ENCODE measurements around the gene PRKCD. TPM values are rescaled to one million over a fixed set of nuclear protein-coding genes. Genes with fewer than 3 reads are reported as not detected.

The PRKCD gene
- total and polyA plus RNA-seq, 4 donors, result 16.1 to 33.4 (median 27.2) TPM

DNA sequence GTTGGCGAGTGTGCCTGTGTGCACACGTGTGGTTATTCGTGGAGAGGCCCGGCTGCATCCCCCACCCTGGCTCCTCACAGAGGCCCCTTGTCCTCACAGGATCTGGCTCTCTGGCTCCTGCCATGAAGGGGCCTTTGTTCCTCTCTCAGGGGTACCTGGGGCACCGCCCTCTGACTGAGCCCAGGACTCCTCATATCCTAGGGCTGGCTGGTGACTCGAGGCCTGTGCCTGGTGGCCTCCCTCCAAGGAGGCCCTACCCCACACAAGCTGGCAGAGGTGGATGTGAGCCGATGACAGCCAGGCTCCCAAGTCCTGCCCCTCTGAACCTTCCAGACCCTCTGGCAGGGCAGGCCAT lies 10.0 kb downstream of the PRKCD start:
- Histone ChIP-seq H3K27ac (ENCODE audit: low read depth in 1 of 2, low read length in 2 of 2) (no peak overlapping the region), H3K9me3 (ENCODE audit: control insufficient read depth, low read length) (no peaks in the 10 kb centered on the region), H3K4me3 (ENCODE audit: low read length in 2 of 2) (no peak overlapping the region), H3K27me3 (ENCODE audit: control insufficient read depth in 1 of 2, insufficient read depth in 2 of 2, low read length in 1 of 2) (no peaks in the 10 kb centered on the region), H3K4me1 (ENCODE audit: control insufficient read depth in 1 of 2, insufficient read depth in 2 of 2, low read length in 2 of 2) (no peaks in the 10 kb centered on the region), H3K36me3 (ENCODE audit: control insufficient read depth in 1 of 2, insufficient read depth in 2 of 2, low read length in 1 of 2) (no peaks in the 10 kb centered on the region)
- DNase-seq (no peak), ATAC-seq (ENCODE audit: low FRiP score) (no peak)
- intact Hi-C loops (cut with DNase I), result no loop called here
- WGBS, 2 donors, result 27 to 28% methylated on average over 7 of the region's 7 CpGs

- Histone ChIP-seq H3K9me3 (ENCODE audit: control insufficient read depth, low read length) (no peaks in the 10 kb centered on the region), H3K27ac (ENCODE audit: low read depth in 1 of 2, low read length in 2 of 2) (no peak overlapping the region), H3K4me1 (ENCODE audit: control insufficient read depth in 1 of 2, insufficient read depth in 2 of 2, low read length in 2 of 2) (no peaks in the 10 kb centered on the region), H3K4me3 (ENCODE audit: low read length in 2 of 2) (no peak overlapping the region), H3K36me3 (ENCODE audit: control insufficient read depth in 1 of 2, insufficient read depth in 2 of 2, low read length in 1 of 2) (no peaks in the 10 kb centered on the region), H3K27me3 (ENCODE audit: control insufficient read depth in 1 of 2, insufficient read depth in 2 of 2, low read length in 1 of 2) (no peaks in the 10 kb centered on the region)
- intact Hi-C loops (cut with DNase I), result no loop called here
- DNase-seq (no peak), ATAC-seq (ENCODE audit: low FRiP score) (no peak)
- WGBS, 2 donors, result 76 to 80% methylated on average over 7 of the region's 7 CpGs
Observed at GRCh38 chr3:53171827-53172505, 11.0 kb downstream of the PRKCD start.

GRCh38 chr3:53173107-53173506 lies 12.1 kb downstream of the PRKCD start:
- intact Hi-C loops (cut with DNase I), result no loop called here
- DNase-seq (no peak), ATAC-seq (ENCODE audit: low FRiP score) (no peak)
- H3K9me3 ChIP-seq (ENCODE audit: control insufficient read depth, low read length), result no peaks in the 10 kb centered on the region
- H3K27me3 ChIP-seq (ENCODE audit: control insufficient read depth in 1 of 2, insufficient read depth in 2 of 2, low read length in 1 of 2), result no peaks in the 10 kb centered on the region
- H3K27ac ChIP-seq (ENCODE audit: low read depth in 1 of 2, low read length in 2 of 2), result no peak overlapping the region
- 88 to 89% methylated on average over 5 of the region's 5 CpGs for WGBS, 2 donors
- no peaks in the 10 kb centered on the region for H3K36me3 ChIP-seq (ENCODE audit: control insufficient read depth in 1 of 2, insufficient read depth in 2 of 2, low read length in 1 of 2)
- H3K4me3 ChIP-seq (ENCODE audit: low read length in 2 of 2), result no peak overlapping the region
- no peaks in the 10 kb centered on the region for H3K4me1 ChIP-seq (ENCODE audit: control insufficient read depth in 1 of 2, insufficient read depth in 2 of 2, low read length in 2 of 2)

DNA sequence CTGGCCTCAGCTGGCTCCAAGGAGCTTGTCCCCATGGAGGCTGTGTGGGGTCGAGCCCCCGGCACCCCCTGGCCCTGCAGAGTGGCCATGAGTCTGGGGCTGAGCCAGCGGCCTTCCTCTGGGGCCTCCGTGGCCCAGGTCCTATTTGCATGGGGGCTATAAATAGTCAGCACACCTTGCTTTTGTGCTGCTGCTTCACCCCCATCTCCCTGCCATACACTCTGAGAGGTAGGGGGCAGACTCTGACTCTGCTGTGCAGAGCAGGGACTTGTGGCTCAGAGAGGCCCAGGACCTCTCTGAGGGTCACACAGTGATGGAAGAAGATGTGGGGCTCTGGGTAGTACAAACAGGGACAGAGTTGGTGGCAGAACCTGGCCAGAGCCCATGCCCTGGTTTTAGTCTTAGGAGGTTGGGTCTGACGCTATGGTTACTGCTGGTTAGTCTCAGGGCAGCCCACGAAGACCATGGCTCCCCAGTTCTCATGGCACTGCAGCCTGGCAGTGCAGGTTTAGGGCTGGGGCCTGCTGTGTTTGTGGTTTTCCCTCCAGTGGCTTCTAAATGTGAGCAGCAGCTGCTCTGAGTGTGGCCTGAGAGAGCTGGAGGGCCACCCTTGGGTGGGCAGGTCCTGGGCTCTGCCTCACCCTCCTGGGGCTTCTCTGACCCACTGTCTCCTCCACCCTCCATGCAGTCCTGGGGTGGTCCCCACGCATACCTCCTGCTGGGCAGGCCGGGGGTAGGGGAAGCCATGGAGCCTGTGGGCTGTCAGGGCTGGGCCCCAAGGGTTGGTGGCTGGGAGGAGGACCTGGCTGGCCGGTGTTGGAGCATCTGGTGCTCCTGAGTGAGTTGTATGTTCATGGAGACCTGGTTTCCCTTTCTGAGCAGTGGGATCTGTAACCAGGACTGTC lies 13.6 kb downstream of the PRKCD start:
- no peaks in the 10 kb centered on the region for H3K4me1 ChIP-seq (ENCODE audit: control insufficient read depth in 1 of 2, insufficient read depth in 2 of 2, low read length in 2 of 2)
- 71 to 73% methylated on average over 9 of the region's 9 CpGs for WGBS, 2 donors
- no peak overlapping the region for H3K4me3 ChIP-seq (ENCODE audit: low read length in 2 of 2)
- ATAC-seq (ENCODE audit: low FRiP score) (no peak), DNase-seq (no peak)
- no peaks in the 10 kb centered on the region for H3K27me3 ChIP-seq (ENCODE audit: control insufficient read depth in 1 of 2, insufficient read depth in 2 of 2, low read length in 1 of 2)
- H3K27ac ChIP-seq (ENCODE audit: low read depth in 1 of 2, low read length in 2 of 2), result no peak overlapping the region
- H3K36me3 ChIP-seq (ENCODE audit: control insufficient read depth in 1 of 2, insufficient read depth in 2 of 2, low read length in 1 of 2), result peaks cover 0 to 4% of the 10 kb centered on the region in 2 donors
- no peaks in the 10 kb centered on the region for H3K9me3 ChIP-seq (ENCODE audit: control insufficient read depth, low read length)
- intact Hi-C loops (cut with DNase I), result no loop called here

GRCh38 chr3:53175613-53176540 lies 14.9 kb downstream of the PRKCD start:
- Histone ChIP-seq H3K4me1 (ENCODE audit: control insufficient read depth in 1 of 2, insufficient read depth in 2 of 2, low read length in 2 of 2) (no peaks in the 10 kb centered on the region), H3K27me3 (ENCODE audit: control insufficient read depth in 1 of 2, insufficient read depth in 2 of 2, low read length in 1 of 2) (no peaks in the 10 kb centered on the region), H3K36me3 (ENCODE audit: control insufficient read depth in 1 of 2, insufficient read depth in 2 of 2, low read length in 1 of 2) (peaks cover 0 to 7% of the 10 kb centered on the region in 2 donors), H3K4me3 (ENCODE audit: low read length in 2 of 2) (no peak overlapping the region), H3K9me3 (ENCODE audit: control insufficient read depth, low read length) (no peaks in the 10 kb centered on the region), H3K27ac (ENCODE audit: low read depth in 1 of 2, low read length in 2 of 2) (no peak overlapping the region)
- DNase-seq, result no peak
- intact Hi-C loops (cut with DNase I), result no loop called here
- WGBS, 2 donors, result 66 to 67% methylated on average over 9 of the region's 9 CpGs
- ATAC-seq (ENCODE audit: low FRiP score), result no peak

GRCh38 chr3:53178246-53178645 lies 17.2 kb downstream of the PRKCD start:
- H3K27me3 ChIP-seq (ENCODE audit: control insufficient read depth in 1 of 2, insufficient read depth in 2 of 2, low read length in 1 of 2), result no peaks in the 10 kb centered on the region
- H3K36me3 ChIP-seq (ENCODE audit: control insufficient read depth in 1 of 2, insufficient read depth in 2 of 2, low read length in 1 of 2), result peaks cover 0 to 14% of the 10 kb centered on the region in 2 donors
- intact Hi-C loops (cut with DNase I), result no loop called here
- DNase-seq (no peak), ATAC-seq (ENCODE audit: low FRiP score) (no peak)
- no peak overlapping the region for H3K4me3 ChIP-seq (ENCODE audit: low read length in 2 of 2)
- H3K9me3 ChIP-seq (ENCODE audit: control insufficient read depth, low read length), result no peaks in the 10 kb centered on the region
- 96 to 98% methylated on average over 15 of the region's 15 CpGs for WGBS, 2 donors
- H3K27ac ChIP-seq (ENCODE audit: low read depth in 1 of 2, low read length in 2 of 2), result no peak overlapping the region
- H3K4me1 ChIP-seq (ENCODE audit: control insufficient read depth in 1 of 2, insufficient read depth in 2 of 2, low read length in 2 of 2), result no peaks in the 10 kb centered on the region

DNA sequence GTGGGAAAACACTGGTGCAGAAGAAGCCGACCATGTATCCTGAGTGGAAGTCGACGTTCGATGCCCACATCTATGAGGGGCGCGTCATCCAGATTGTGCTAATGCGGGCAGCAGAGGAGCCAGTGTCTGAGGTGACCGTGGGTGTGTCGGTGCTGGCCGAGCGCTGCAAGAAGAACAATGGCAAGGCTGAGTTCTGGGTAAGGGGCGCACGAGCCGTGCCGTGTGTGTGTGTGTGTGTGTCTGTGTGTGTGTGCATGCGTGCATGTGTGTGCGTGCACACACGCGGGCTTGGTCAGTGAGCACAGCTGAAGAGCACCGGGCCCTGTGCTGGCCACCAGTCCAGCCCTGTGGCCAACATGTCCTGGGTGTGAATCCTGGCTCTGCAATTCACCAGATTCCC lies 18.6 kb downstream of the PRKCD start:
- Histone ChIP-seq H3K36me3 (ENCODE audit: control insufficient read depth in 1 of 2, insufficient read depth in 2 of 2, low read length in 1 of 2) (peaks cover 0 to 18% of the 10 kb centered on the region in 2 donors), H3K4me1 (ENCODE audit: control insufficient read depth in 1 of 2, insufficient read depth in 2 of 2, low read length in 2 of 2) (no peaks in the 10 kb centered on the region)

GRCh38 chr3:53180305-53181023 lies 19.5 kb downstream of the PRKCD start:
- intact Hi-C loops (cut with DNase I), result no loop called here
- ATAC-seq (ENCODE audit: low FRiP score), result no peak
- Histone ChIP-seq H3K36me3 (ENCODE audit: control insufficient read depth in 1 of 2, insufficient read depth in 2 of 2, low read length in 1 of 2) (peaks cover 0 to 18% of the 10 kb centered on the region in 2 donors), H3K27me3 (ENCODE audit: control insufficient read depth in 1 of 2, insufficient read depth in 2 of 2, low read length in 1 of 2) (no peaks in the 10 kb centered on the region), H3K4me1 (ENCODE audit: control insufficient read depth in 1 of 2, insufficient read depth in 2 of 2, low read length in 2 of 2) (no peaks in the 10 kb centered on the region), H3K4me3 (ENCODE audit: low read length in 2 of 2) (no peak overlapping the region), H3K9me3 (ENCODE audit: control insufficient read depth, low read length) (no peaks in the 10 kb centered on the region), H3K27ac (ENCODE audit: low read depth in 1 of 2, low read length in 2 of 2) (no peak overlapping the region)
- no peak for DNase-seq
- WGBS, 2 donors, result 85 to 89% methylated on average over 11 of the region's 11 CpGs

More for the DNA sequence above, 18.6 kb downstream of the PRKCD start:
- intact Hi-C loops (cut with DNase I), result no loop called here
- Histone ChIP-seq H3K4me3 (ENCODE audit: low read length in 2 of 2) (no peak overlapping the region), H3K9me3 (ENCODE audit: control insufficient read depth, low read length) (no peaks in the 10 kb centered on the region), H3K27me3 (ENCODE audit: control insufficient read depth in 1 of 2, insufficient read depth in 2 of 2, low read length in 1 of 2) (no peaks in the 10 kb centered on the region), H3K27ac (ENCODE audit: low read depth in 1 of 2, low read length in 2 of 2) (no peak overlapping the region)
- WGBS, 2 donors, result 92 to 95% methylated on average over 20 of the region's 20 CpGs
- ATAC-seq (ENCODE audit: low FRiP score), result no peak
- DNase-seq, result no peak
